ENCODE results near the gene PTH2.
"Not testable (repeated sequence)": the region's sequence is repeated elsewhere in the genome, so short reads cannot be mapped to it uniquely, and the experiment has no call there.

DNA sequence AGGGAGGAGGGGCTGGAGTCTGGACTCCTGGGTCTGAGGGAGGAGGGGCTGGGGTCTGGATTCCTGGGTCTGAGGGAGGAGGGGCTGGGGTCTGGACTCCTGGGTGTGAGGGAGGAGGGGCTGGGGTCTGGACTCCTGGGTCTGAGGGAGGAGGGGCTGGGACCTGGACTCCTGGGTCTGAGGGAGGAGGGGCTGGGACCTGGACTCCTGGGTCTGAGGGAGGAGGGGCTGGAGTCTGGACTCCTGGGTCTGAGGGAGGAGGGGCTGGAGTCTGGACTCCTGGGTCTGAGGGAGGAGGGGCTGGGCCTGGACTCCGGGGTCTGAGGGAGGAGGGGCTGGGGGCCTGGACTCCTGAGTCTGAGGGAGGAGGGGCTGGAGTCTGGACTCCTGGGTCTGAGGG, 37.9 kb upstream of the PTH2 start:
- TF ChIP-seq ZFX (IDR thresholded peaks at IDR 0.05): not testable (repeated sequence)
- TF ChIP-seq, protein P1, sequence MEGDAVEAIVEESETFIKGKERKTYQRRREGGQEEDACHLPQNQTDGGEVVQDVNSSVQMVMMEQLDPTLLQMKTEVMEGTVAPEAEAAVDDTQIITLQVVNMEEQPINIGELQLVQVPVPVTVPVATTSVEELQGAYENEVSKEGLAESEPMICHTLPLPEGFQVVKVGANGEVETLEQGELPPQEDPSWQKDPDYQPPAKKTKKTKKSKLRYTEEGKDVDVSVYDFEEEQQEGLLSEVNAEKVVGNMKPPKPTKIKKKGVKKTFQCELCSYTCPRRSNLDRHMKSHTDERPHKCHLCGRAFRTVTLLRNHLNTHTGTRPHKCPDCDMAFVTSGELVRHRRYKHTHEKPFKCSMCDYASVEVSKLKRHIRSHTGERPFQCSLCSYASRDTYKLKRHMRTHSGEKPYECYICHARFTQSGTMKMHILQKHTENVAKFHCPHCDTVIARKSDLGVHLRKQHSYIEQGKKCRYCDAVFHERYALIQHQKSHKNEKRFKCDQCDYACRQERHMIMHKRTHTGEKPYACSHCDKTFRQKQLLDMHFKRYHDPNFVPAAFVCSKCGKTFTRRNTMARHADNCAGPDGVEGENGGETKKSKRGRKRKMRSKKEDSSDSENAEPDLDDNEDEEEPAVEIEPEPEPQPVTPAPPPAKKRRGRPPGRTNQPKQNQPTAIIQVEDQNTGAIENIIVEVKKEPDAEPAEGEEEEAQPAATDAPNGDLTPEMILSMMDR (conservative IDR thresholded peaks at IDR 0.05): not testable (repeated sequence)

Measured in C4-2B (cell line).